Type B pancreatic cell (in vitro differentiated cells): ENCODE data around the gene STXBP5. TPM values are rescaled to one million over a fixed set of nuclear protein-coding genes. Genes with fewer than 3 reads are reported as not detected.

Source experiments
- DNase-seq: peaks from one replicate; pipeline ENCODE4 v3.0.0; 2021; ENCODE audit warnings: mixed read lengths; ENCODE audit not compliant: unreplicated experiment; ENCODE audit errors: extremely low spot score
- H3K27ac Mint-ChIP-seq: 2 replicates; pipeline ENCODE4 v1.8.0; 2021; ENCODE audit warnings: mild to moderate bottlenecking, mixed read lengths
- H3K27me3 Mint-ChIP-seq: 2 replicates; pipeline ENCODE4 v1.8.0; 2021; ENCODE audit warnings: mixed read lengths
- H3K36me3 Mint-ChIP-seq: 2 replicates; pipeline ENCODE4 v1.8.0; 2021; ENCODE audit warnings: mixed read lengths
- H3K4me1 Mint-ChIP-seq: one replicate; pipeline ENCODE4 v1.8.0; 2021; ENCODE audit warnings: mixed read lengths; ENCODE audit not compliant: unreplicated experiment
- H3K4me3 Mint-ChIP-seq: 2 replicates; pipeline ENCODE4 v1.8.0; 2021; ENCODE audit warnings: mild to moderate bottlenecking, mixed read lengths
- H3K9me3 Mint-ChIP-seq: 2 replicates; pipeline ENCODE4 v1.8.0; 2021; ENCODE audit warnings: mixed read lengths
- CTCF ChIP-seq: fragments of 200-600 bp; sonication (generic); conservative IDR thresholded peaks from 2 replicates; pipeline ENCODE4 v1.5.0; 2021; ENCODE audit warnings: antibody characterized with exemption, mild to moderate bottlenecking
- total RNA-seq: library from RNA; stranded (reverse); gene quantifications from 2 replicates; pipeline ENCODE4 v1.2.1, GENCODE V29; 2021; ENCODE audit warnings: low replicate concordance

The STXBP5 gene
- total RNA-seq, 1 donor from 2014 or later = 21.0 TPM

DNA sequence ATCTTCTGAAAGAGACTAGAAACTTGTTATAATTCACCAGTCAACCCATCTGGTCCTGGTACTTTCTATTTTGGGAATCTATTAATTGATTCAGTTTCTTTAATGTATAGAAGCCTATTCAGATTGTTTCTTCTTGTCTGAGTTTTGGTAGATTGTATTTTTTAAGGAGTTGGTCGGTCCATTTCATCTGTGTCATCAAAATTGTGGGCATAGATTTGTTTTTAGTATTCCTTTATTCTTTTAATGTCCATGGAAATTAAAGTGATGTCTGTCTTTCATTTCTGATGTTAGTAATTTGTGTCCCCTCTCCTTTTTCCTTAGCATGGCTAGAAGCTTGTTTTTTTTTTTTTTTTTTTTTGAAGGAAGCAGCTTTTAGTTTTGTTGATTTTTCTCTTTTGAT is 15.2 kb downstream of the STXBP5 start:
- Mint-ChIP-seq H3K27me3 (no peaks in the 10 kb centered on the region), H3K27ac (no peak overlapping the region), H3K4me3 (no peak overlapping the region), H3K4me1 (peaks cover 5% of the 10 kb centered on the region), H3K9me3 (no peaks in the 10 kb centered on the region), H3K36me3 (peaks cover 31% of the 10 kb centered on the region)
- no peak for TF ChIP-seq CTCF
- no peak for DNase-seq

DNA sequence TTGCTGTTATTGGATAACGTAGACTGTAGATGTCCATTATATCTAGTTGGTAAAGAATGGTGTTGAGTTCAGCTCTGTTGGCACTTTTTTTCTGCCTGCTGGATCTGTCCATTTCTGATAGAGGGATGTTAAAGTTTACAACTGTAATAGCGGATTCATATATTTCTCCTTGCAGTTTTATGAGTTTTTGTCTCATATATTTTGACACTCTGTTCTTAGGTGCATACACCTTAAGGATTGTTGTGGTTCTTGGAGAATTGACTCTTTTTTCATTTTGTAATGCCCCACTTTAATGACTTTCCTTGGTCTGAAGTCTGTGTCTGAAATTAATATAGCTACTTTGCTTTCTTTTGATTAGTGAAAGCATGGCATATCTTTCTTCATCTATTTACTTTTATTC is 16.1 kb downstream of the STXBP5 start:
- H3K27ac Mint-ChIP-seq = no peak overlapping the region
- peaks cover 31% of the 10 kb centered on the region for H3K36me3 Mint-ChIP-seq
- no peaks in the 10 kb centered on the region for H3K9me3 Mint-ChIP-seq
- TF ChIP-seq CTCF = no peak
- DNase-seq = no peak
- H3K4me3 Mint-ChIP-seq = no peak overlapping the region
- H3K27me3 Mint-ChIP-seq = no peaks in the 10 kb centered on the region
- peaks cover 5% of the 10 kb centered on the region for H3K4me1 Mint-ChIP-seq

- no peaks in the 10 kb centered on the region for H3K9me3 Mint-ChIP-seq
- no peaks in the 10 kb centered on the region for H3K27me3 Mint-ChIP-seq
- no peak for TF ChIP-seq CTCF
- H3K4me3 Mint-ChIP-seq = no peak overlapping the region
- H3K4me1 Mint-ChIP-seq = peaks cover 5% of the 10 kb centered on the region
- DNase-seq = no peak
- H3K27ac Mint-ChIP-seq = no peak overlapping the region
- H3K36me3 Mint-ChIP-seq = peaks cover 31% of the 10 kb centered on the region
These were observed 17.5 kb downstream of the STXBP5 start for GRCh38 chr6:147221739-147222138.

DNA sequence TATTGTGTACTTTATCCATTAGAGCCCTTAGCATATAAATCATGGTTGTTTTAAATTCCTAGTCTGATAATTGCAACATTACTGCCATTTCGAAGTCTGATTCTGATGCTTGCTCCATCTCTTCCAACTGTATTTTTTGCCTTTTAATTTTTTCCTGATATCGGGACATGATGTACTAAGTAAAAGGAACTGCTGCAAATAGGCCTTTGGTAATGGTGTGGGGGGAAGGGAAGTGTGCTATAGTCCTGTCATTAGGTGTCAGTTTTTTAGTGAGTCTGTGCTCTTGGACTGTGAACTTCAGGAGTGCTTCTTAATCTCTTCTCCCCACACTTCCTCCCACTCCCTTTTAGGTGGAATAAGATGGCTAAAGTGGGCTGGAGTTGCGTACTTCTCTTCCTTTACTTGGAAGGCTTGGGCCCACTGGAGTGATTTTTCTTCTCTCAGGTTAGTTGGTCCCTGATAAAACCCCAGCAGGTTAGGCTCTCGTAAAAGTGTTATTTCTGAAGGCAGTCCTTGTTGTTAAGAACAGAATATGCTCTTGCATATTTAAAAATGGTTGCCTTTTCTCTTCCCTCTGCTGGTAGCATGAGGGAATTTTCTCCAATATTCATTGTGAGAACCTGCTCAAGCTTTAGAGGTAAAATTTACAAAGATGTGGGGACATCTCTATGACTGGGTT is 18.1 kb downstream of the STXBP5 start:
- Mint-ChIP-seq H3K27ac (no peak overlapping the region), H3K4me3 (no peak overlapping the region), H3K27me3 (no peaks in the 10 kb centered on the region), H3K4me1 (no peaks in the 10 kb centered on the region), H3K36me3 (peaks cover 33% of the 10 kb centered on the region), H3K9me3 (no peaks in the 10 kb centered on the region)
- peak; percentile 72 for TF ChIP-seq CTCF
- DNase-seq = no peak

GRCh38 chr6:147223736-147224135 is 19.5 kb downstream of the STXBP5 start:
- Mint-ChIP-seq H3K27ac (no peak overlapping the region), H3K4me1 (no peaks in the 10 kb centered on the region), H3K4me3 (no peak overlapping the region), H3K27me3 (no peaks in the 10 kb centered on the region), H3K36me3 (peaks cover 38% of the 10 kb centered on the region), H3K9me3 (no peaks in the 10 kb centered on the region)
- no peak for DNase-seq
- TF ChIP-seq CTCF = no peak
